Neural cell (in vitro differentiated cells): Measurements from ENCODE around the gene RCL1.

Source experiments
- CTCF ChIP-seq: fragments of 450-650 bp; IDR thresholded peaks from 2 replicates; pipeline ENCODE4 v1.5.1; 2014; ENCODE audit warnings: antibody characterized with exemption, mild to moderate bottlenecking, moderate library complexity; ENCODE audit not compliant: poor library complexity, severe bottlenecking
- EP300 ChIP-seq: fragments of 450-650 bp; conservative IDR thresholded peaks from 2 replicates; pipeline ENCODE4 v1.6.1; 2014; ENCODE audit warnings: antibody characterized with exemption, mild to moderate bottlenecking, moderate library complexity; ENCODE audit not compliant: poor library complexity, severe bottlenecking
- EZH2 ChIP-seq: fragments of 200-600, 300-800 bp; shearing (Covaris generic), sonication (generic); IDR thresholded peaks from 2 replicates; pipeline ENCODE4 v1.6.1; 2014; ENCODE audit warnings: antibody characterized with exemption, low read length, borderline replicate concordance, mild to moderate bottlenecking; ENCODE audit not compliant: insufficient read depth, poor library complexity, severe bottlenecking
- MXI1 ChIP-seq: fragments of 450-650 bp; conservative IDR thresholded peaks from 2 replicates; pipeline ENCODE4 v1.6.1; 2014; ENCODE audit warnings: antibody characterized with exemption, mild to moderate bottlenecking; ENCODE audit not compliant: poor library complexity, severe bottlenecking
- POLR2AphosphoS5 ChIP-seq: IDR thresholded peaks from 2 replicates; pipeline ENCODE4 v1.6.1; 2012
- RAD21 ChIP-seq: fragments of 450-650 bp; conservative IDR thresholded peaks from 2 replicates; pipeline ENCODE4 v1.6.1; 2014; ENCODE audit warnings: antibody characterized with exemption, mild to moderate bottlenecking, moderate library complexity
- REST ChIP-seq: IDR thresholded peaks from 2 replicates; pipeline ENCODE4 v1.6.1; 2012; ENCODE audit warnings: borderline replicate concordance
- SMC3 ChIP-seq: fragments of 450-650 bp; conservative IDR thresholded peaks from 2 replicates; pipeline ENCODE4 v1.6.1; 2014; ENCODE audit warnings: antibody characterized with exemption, mild to moderate bottlenecking, moderate library complexity; ENCODE audit not compliant: poor library complexity
- TAF1 ChIP-seq: IDR thresholded peaks from 2 replicates; pipeline ENCODE4 v1.6.1; 2012; ENCODE audit warnings: low read depth

GRCh38 chr9:4850603-4851310, 58.0 kb downstream of the RCL1 start:
- no peak for TF ChIP-seq EZH2
- TF ChIP-seq POLR2AphosphoS5 = no peak
- TF ChIP-seq CTCF = no peak
- no peak for TF ChIP-seq EP300
- no peak for TF ChIP-seq TAF1
- no peak for TF ChIP-seq REST
- no peak for TF ChIP-seq SMC3
- TF ChIP-seq RAD21 = no peak
- TF ChIP-seq MXI1 = no peak
